ENCODE data around the gene USP24. TPM values are rescaled to one million over a fixed set of nuclear protein-coding genes. Genes with fewer than 3 reads are reported as not detected.

The USP24 gene
- total RNA-seq, 2 donors from 2014 or later: 33.5 to 35.2 TPM

- intact Hi-C loops (cut with DNase I, micrococcal nuclease): no loop called here
- no peak for ATAC-seq
- no peak for DNase-seq
Observed at GRCh38 chr1:55052221-55053142, 162.7 kb downstream of the USP24 start.

GRCh38 chr1:55051621-55052020 lies 163.5 kb downstream of the USP24 start:
- ATAC-seq (no peak), DNase-seq (no peak)
- intact Hi-C loops (cut with DNase I, micrococcal nuclease): no loop called here

GRCh38 chr1:55051169-55051568 lies 164.0 kb downstream of the USP24 start:
- DNase-seq: no peak
- intact Hi-C loops (cut with DNase I, micrococcal nuclease): no loop called here
- ATAC-seq: no peak

- ATAC-seq (peak; percentile 9), DNase-seq (no peak)
- intact Hi-C loops (cut with DNase I, micrococcal nuclease): no loop called here
Observed at GRCh38 chr1:55050283-55050682, 164.9 kb downstream of the USP24 start.

- intact Hi-C loops (cut with DNase I, micrococcal nuclease): no loop called here
- DNase-seq (no peak), ATAC-seq (peak; percentile 53)
Observed at GRCh38 chr1:55049914-55050278, 165.3 kb downstream of the USP24 start.

- intact Hi-C loops (cut with DNase I, micrococcal nuclease): no loop called here
- no peak for DNase-seq
- ATAC-seq: no peak
Observed at GRCh38 chr1:55049271-55049913, 165.8 kb downstream of the USP24 start.

- no peak for DNase-seq
- no peak for ATAC-seq
- intact Hi-C loops (cut with DNase I, micrococcal nuclease): no loop called here
Observed at GRCh38 chr1:55048453-55049270, 166.5 kb downstream of the USP24 start.

- intact Hi-C loops (cut with DNase I, micrococcal nuclease): no loop called here
- no peak for ATAC-seq
- no peak for DNase-seq
Observed at GRCh38 chr1:55047611-55048010, 167.6 kb downstream of the USP24 start.

- intact Hi-C loops (cut with DNase I, micrococcal nuclease): no loop called here
Observed at GRCh38 chr1:55046871-55047270, 168.3 kb downstream of the USP24 start.

GRCh38 chr1:55045430-55045829 lies 169.7 kb downstream of the USP24 start:
- intact Hi-C loops (cut with DNase I, micrococcal nuclease): no loop called here
- no peak for DNase-seq
- no peak for ATAC-seq

More at GRCh38 chr1:55046871-55047270, 168.3 kb downstream of the USP24 start:
- ATAC-seq (no peak), DNase-seq (no peak)

GRCh38 chr1:55044617-55045397 lies 170.4 kb downstream of the USP24 start:
- DNase-seq (no peak), ATAC-seq (no peak)
- intact Hi-C loops (cut with DNase I, micrococcal nuclease): no loop called here

GRCh38 chr1:55043726-55044125 lies 171.4 kb downstream of the USP24 start:
- intact Hi-C loops (cut with DNase I, micrococcal nuclease): no loop called here
- DNase-seq (no peak), ATAC-seq (no peak)

- no peak for ATAC-seq
- DNase-seq: no peak
- intact Hi-C loops (cut with DNase I, micrococcal nuclease): no loop called here
Observed at GRCh38 chr1:55043011-55043410, 172.2 kb downstream of the USP24 start.

- intact Hi-C loops (cut with DNase I, micrococcal nuclease): no loop called here
- no peak for DNase-seq
- ATAC-seq: no peak
Observed at GRCh38 chr1:55041613-55042012, 173.6 kb downstream of the USP24 start.

- intact Hi-C loops (cut with DNase I, micrococcal nuclease): no loop called here
- ATAC-seq (no peak), DNase-seq (no peak)
Observed at GRCh38 chr1:55040933-55041494, 174.2 kb downstream of the USP24 start.

GRCh38 chr1:55040083-55040932 lies 174.9 kb downstream of the USP24 start:
- ATAC-seq: peak; percentile 47
- peak in 1 of 2 donors; percentile 35 for DNase-seq
- intact Hi-C loops (cut with DNase I, micrococcal nuclease): no loop called here

GRCh38 chr1:55039342-55040082 lies 175.7 kb downstream of the USP24 start, which contains the start of gene PCSK9:
PCSK9 (plus strand) TSS chr1:55039548; CDS start chr1:55039838, 290 bp downstream.
- ATAC-seq (peak; percentile 69), DNase-seq (peak; percentile 63 to 70)
- intact Hi-C loops (cut with DNase I, micrococcal nuclease): no loop called here

All from left colon (tissue), 2 donors.